K562 (cell line): ENCODE data around the gene OR11A1. TPM values are rescaled to one million over a fixed set of nuclear protein-coding genes. Genes with fewer than 3 reads are reported as not detected.

Source experiments
- ATAC-seq: fragments of 200-7000 bp; cut with Tn5 transposase; 3 replicates; pipeline ENCODE4 v1.9.1; 2020; ENCODE audit warnings: moderate library complexity
- BruUV-seq: library from RNA; stranded (reverse); fragments of 400-500 nt; replicated peaks from 2 replicates; lab custom pipeline; 2021; lab: Mats Ljungman, UMichigan
- CTCF ChIA-PET: fragments of 300-600 bp; formaldehyde crosslinking; extraction: SDS; loops from one replicate; lab custom pipeline; 2021; ENCODE audit warnings: low intra/inter-chr PET ratio; lab: Yijun Ruan, JAX
- POLR2A ChIA-PET: fragments of 300-600, 350-650 bp; sonication (Branson Sonifier 250); formaldehyde crosslinking; extraction: SDS; loops from one replicate; lab custom pipeline; 2021; ENCODE audit warnings: antibody characterized with exemption, inconsistent platforms; lab: Yijun Ruan, JAX
- DNase-seq, 4 experiments: peaks; one replicate each; pipeline versions ENCODE4 v3.0.0 to v3.0.0-alpha.2; 2011 to 2018; ENCODE audit warnings: low spot score in 3 of 4, mixed read lengths in 3 of 4; ENCODE audit errors: extremely low read depth in 1 of 4
- FAIRE-seq: peaks from 2 replicates; lab custom pipeline; 2011; peaks lifted over from hg19 to GRCh38; lab: Jason Lieb, UNC
- H2AFZ ChIP-seq: 2 replicates; pipeline ENCODE4 v1.6.0; 2011; ENCODE audit warnings: low read depth, low read length, control low read depth, inconsistent platforms
- H3K27ac ChIP-seq: fragments of 200-600 bp; 3 replicates; pipeline ENCODE4 v1.8.0; 2011; ENCODE audit warnings: low read depth, mild to moderate bottlenecking, control low read depth, inconsistent platforms, low read length, moderate library complexity, mixed read lengths; ENCODE audit errors: extremely low read depth
- H3K27me3 ChIP-seq, 2 experiments: fragments of 300-600 bp in 1 of 2; 2 replicates in 1 of 2; 3 replicates in 1 of 2; pipeline versions ENCODE4 v1.6.0 to v1.8.0; 2011; ENCODE audit warnings: inconsistent platforms in 2 of 2, low read length in 2 of 2, mild to moderate bottlenecking in 1 of 2, mixed read lengths in 1 of 2, moderate library complexity in 1 of 2; ENCODE audit not compliant: control insufficient read depth in 2 of 2, insufficient read depth in 2 of 2
- H3K36me3 ChIP-seq: fragments of 300-600 bp; 3 replicates; pipeline ENCODE4 v1.8.0; 2011; ENCODE audit warnings: mild to moderate bottlenecking, low read length, inconsistent platforms; ENCODE audit not compliant: control insufficient read depth, insufficient read depth
- H3K4me1 ChIP-seq, 2 experiments: fragments of 200-600 bp in 1 of 2; replicated peaks in 1 of 2; 2 replicates in 1 of 2; 3 replicates in 1 of 2; pipeline versions ENCODE4 v1.5.1 to v1.8.0; 2011; ENCODE audit warnings: inconsistent platforms in 2 of 2, low read length in 2 of 2, mild to moderate bottlenecking in 1 of 2, mixed read lengths in 1 of 2, moderate library complexity in 1 of 2; ENCODE audit not compliant: control insufficient read depth in 2 of 2, insufficient read depth in 2 of 2
- H3K4me2 ChIP-seq: 2 replicates; pipeline ENCODE4 v1.6.1; 2011; ENCODE audit warnings: low read length, control low read depth, inconsistent platforms, mixed read lengths; ENCODE audit not compliant: insufficient read depth
- H3K4me3 ChIP-seq: fragments of 200-600 bp; sonication (generic), shearing (Covaris generic); 2 replicates; pipeline ENCODE4 v1.5.1; 2016; ENCODE audit warnings: control low read depth, inconsistent platforms
- H3K79me2 ChIP-seq: fragments of 200-600 bp; 3 replicates; pipeline ENCODE4 v1.8.0; 2011; ENCODE audit warnings: low read length, inconsistent platforms; ENCODE audit not compliant: control insufficient read depth, insufficient read depth
- H3K9ac ChIP-seq, 2 experiments: 2 replicates each; pipeline versions ENCODE4 v1.6.0 to v1.6.1; 2011; ENCODE audit warnings: low read depth in 2 of 2, low read length in 2 of 2, control low read depth in 1 of 2, inconsistent platforms in 1 of 2, mild to moderate bottlenecking in 1 of 2, mixed read lengths in 1 of 2; ENCODE audit not compliant: insufficient read depth in 1 of 2
- H3K9me1 ChIP-seq: one replicate; pipeline ENCODE4 v1.6.0; 2011; ENCODE audit warnings: inconsistent platforms, mild to moderate bottlenecking, low read length, moderate library complexity; ENCODE audit not compliant: control insufficient read depth, insufficient read depth
- H3K9me3 ChIP-seq: replicated peaks from 2 replicates; pipeline ENCODE4 v1.5.1; 2011; ENCODE audit warnings: low read depth, low read length, inconsistent platforms; ENCODE audit not compliant: control insufficient read depth, insufficient read depth
- H4K20me1 ChIP-seq: replicated peaks from 2 replicates; pipeline ENCODE4 v1.6.1; 2011; ENCODE audit warnings: low read length, inconsistent platforms, mixed read lengths; ENCODE audit not compliant: control insufficient read depth, insufficient read depth
- CHD4 ChIP-seq: fragments of 200-600 bp; sonication (generic); IDR thresholded peaks from 3 replicates; pipeline ENCODE4 v1.6.1; 2012; ENCODE audit warnings: low read depth, mild to moderate bottlenecking, mixed read lengths, low read length, inconsistent platforms; ENCODE audit not compliant: insufficient read depth, insufficient replicate concordance, poor library complexity, severe bottlenecking
- CREB5 ChIP-seq: fragments of 250-450 bp; sonication (Bioruptor Pico); IDR thresholded peaks from 2 replicates; pipeline ENCODE4 v1.5.0; 2020; ENCODE audit warnings: mild to moderate bottlenecking
- FOSL1 ChIP-seq: fragments of 200-800 bp; sonication (Bioruptor generic); conservative IDR thresholded peaks from 2 replicates; pipeline ENCODE4 v1.6.1; 2016; ENCODE audit warnings: missing genetic modification characterization, missing compliant biosample characterization
- MIER1 ChIP-seq: fragments of 450-650 bp; IDR thresholded peaks from 2 replicates; pipeline ENCODE4 v1.6.1; 2016; ENCODE audit warnings: antibody characterized with exemption, mild to moderate bottlenecking, low read depth
- PCBP1 ChIP-seq: fragments of 200-400 bp; formaldehyde crosslinking; IDR thresholded peaks from 2 replicates; pipeline ENCODE4 v1.6.1; 2018; ENCODE audit warnings: mild to moderate bottlenecking, low read depth, low read length; ENCODE audit not compliant: poor library complexity, severe bottlenecking
- TRIM24 ChIP-seq, 2 experiments: fragments of 450-650 bp; IDR thresholded peaks; 2 replicates each; pipeline ENCODE4 v1.6.1; 2016
- ZNF436 ChIP-seq: fragments of 250-450, 450-650 bp; sonication (Bioruptor Pico); formaldehyde crosslinking; IDR thresholded peaks from 2 replicates; pipeline ENCODE4 v1.7.0; 2020; ENCODE audit warnings: mild to moderate bottlenecking
- ZNF586 ChIP-seq: fragments of 450-650 bp; formaldehyde crosslinking; conservative IDR thresholded peaks from 2 replicates; pipeline ENCODE4 v1.4.0; 2020; ENCODE audit warnings: mild to moderate bottlenecking, moderate library complexity
- ZNF740 ChIP-seq, 3 experiments: fragments of 200-800 bp in 1 of 3; sonication (Bioruptor generic) in 1 of 3; sonication (generic) in 1 of 3; formaldehyde crosslinking in 1 of 3; IDR thresholded peaks; 2 replicates each; pipeline versions ENCODE4 v1.6.1 to v1.8.0; 2016 to 2022; ENCODE audit warnings: mild to moderate bottlenecking in 2 of 3, missing compliant biosample characterization in 2 of 3, missing genetic modification characterization in 2 of 3, missing genetic modification reagents in 1 of 3
- WGBS: fragments of 100-300 bp; shearing (Covaris generic); methylation state at CpG from one replicate; pipeline ENCODE4 v1.1.6; 2016; ENCODE audit warnings: low coverage, mixed read lengths; ENCODE audit not compliant: insufficient coverage; ENCODE audit errors: missing lambda C conversion rate; 5-methylcytosine and 5-hydroxymethylcytosine counted together
- in situ Hi-C: fragments of 300-500 bp; cut with MboI; formaldehyde crosslinking; loops from 4 replicates; pipeline ENCODE4 v1.15.0; 2018; ENCODE audit warnings: inconsistent platforms, mixed read lengths
- intact Hi-C: fragments of 100-400 bp; cut with micrococcal nuclease; formaldehyde crosslinking; loops from 2 replicates; pipeline ENCODE4 v1.14.2; 2022
- polyA plus RNA-seq, 8 experiments: library from polyadenylated mRNA; depleted of rRNA in 4 of 8; stranded (reverse) in 5 of 8; unstranded in 3 of 8; fragments of >200 nt; fragmentation: Nextera tagmentation in 2 of 8; fragmentation: Illumina TruSeq in 1 of 8; extraction: Ambion mirVana in 2 of 8; extraction: Trizol in 1 of 8; gene quantifications; 2 replicates each; pipeline versions ENCODE4 v1.2.1 to v1.2.3, GENCODE V29; 2011 to 2014; ENCODE audit warnings: inconsistent platforms in 1 of 8, missing spikeins in 1 of 8
- total RNA-seq, 7 experiments: library from RNA; depleted of rRNA in 6 of 7; stranded (reverse); fragments of >200 nt in 6 of 7; fragmentation: Illumina TruSeq in 2 of 7; extraction: Trizol in 2 of 7; gene quantifications; 2 replicates each; pipeline versions ENCODE4 v1.2.1 to v1.2.3, GENCODE V29; 2011 to 2021; ENCODE audit warnings: low replicate concordance in 1 of 7
- TF ChIP-seq, protein P1 (sequence below): sonication (generic); formaldehyde crosslinking; IDR thresholded peaks from 2 replicates; pipeline ENCODE4 v1.8.1; 2023; ENCODE audit warnings: mild to moderate bottlenecking, missing genetic modification reagents
- TF ChIP-seq, protein P2 (sequence below): sonication (generic); formaldehyde crosslinking; IDR thresholded peaks from 2 replicates; pipeline ENCODE4 v1.8.0; 2022; ENCODE audit warnings: mild to moderate bottlenecking, missing genetic modification reagents
- TF ChIP-seq, protein P3 (sequence below), 2 experiments: IDR thresholded peaks; 2 replicates each; pipeline ENCODE4 v1.6.1; 2012; ENCODE audit warnings: improper control_type of control experiment in 2 of 2, low read depth in 2 of 2, low read length in 2 of 2, borderline replicate concordance in 1 of 2

The OR11A1 gene
- total and polyA plus RNA-seq, 9 of the 15 experiments (the other 6 are each of a cell fraction or from before 2014, with no cell fraction given) = not detected

DNA sequence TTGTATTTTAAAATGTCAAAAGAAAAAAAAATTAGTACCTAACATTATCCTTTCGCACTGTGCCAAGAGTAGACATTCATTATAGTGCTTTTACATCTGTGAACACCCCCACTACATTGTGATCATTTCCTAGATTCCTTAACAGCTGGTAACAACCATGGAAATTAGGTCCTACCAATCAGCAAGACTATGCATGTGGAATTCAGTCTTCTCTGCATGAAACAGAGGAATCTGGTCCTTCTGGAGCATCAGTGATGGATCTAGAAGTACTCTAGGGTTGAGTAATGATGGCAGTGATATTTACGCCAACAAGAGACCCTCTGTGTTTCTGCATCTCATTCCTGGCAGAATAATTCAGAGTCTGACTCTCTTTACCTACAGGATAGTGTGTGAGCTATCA lies 32.7 kb downstream of the OR11A1 start:
- H3K79me2 ChIP-seq = no peaks in the 10 kb centered on the region
- no peak overlapping the region for H3K4me2 ChIP-seq
- ChIA-PET POLR2A (interaction anchor here (1.4 kb wide), 1 partner anchor 11 kb away, joined by 4 read pairs; no protein-coding TSS in a partner anchor), CTCF (interaction anchor here (1.6 kb wide), 1 partner anchor 165 kb away, joined by 4 read pairs; no protein-coding TSS in a partner anchor)
- H3K27ac ChIP-seq = no peak overlapping the region
- no peak overlapping the region for H3K9ac ChIP-seq
- FAIRE-seq = no peak
- H3K9me3 ChIP-seq = no peaks in the 10 kb centered on the region
- no peaks in the 10 kb centered on the region for H3K9me1 ChIP-seq
- 0% methylated on average over 2 of the region's 2 CpGs for WGBS
- in situ Hi-C loops (no loop called here), intact Hi-C loops (no loop called here)
- no TSS peak for BruUV-seq
- H3K4me3 ChIP-seq = no peak overlapping the region
- no peaks in the 10 kb centered on the region for H4K20me1 ChIP-seq
- H3K4me1 ChIP-seq = no peaks in the 10 kb centered on the region
- no peak overlapping the region for H2AFZ ChIP-seq
- ATAC-seq = no peak
- no peaks in the 10 kb centered on the region for H3K36me3 ChIP-seq
- DNase-seq = no peak
- peaks cover 0 to 8% of the 10 kb centered on the region in 2 experiments; a peak in 3 of 5 replicates for H3K27me3 ChIP-seq
- TF ChIP-seq, protein P1, sequence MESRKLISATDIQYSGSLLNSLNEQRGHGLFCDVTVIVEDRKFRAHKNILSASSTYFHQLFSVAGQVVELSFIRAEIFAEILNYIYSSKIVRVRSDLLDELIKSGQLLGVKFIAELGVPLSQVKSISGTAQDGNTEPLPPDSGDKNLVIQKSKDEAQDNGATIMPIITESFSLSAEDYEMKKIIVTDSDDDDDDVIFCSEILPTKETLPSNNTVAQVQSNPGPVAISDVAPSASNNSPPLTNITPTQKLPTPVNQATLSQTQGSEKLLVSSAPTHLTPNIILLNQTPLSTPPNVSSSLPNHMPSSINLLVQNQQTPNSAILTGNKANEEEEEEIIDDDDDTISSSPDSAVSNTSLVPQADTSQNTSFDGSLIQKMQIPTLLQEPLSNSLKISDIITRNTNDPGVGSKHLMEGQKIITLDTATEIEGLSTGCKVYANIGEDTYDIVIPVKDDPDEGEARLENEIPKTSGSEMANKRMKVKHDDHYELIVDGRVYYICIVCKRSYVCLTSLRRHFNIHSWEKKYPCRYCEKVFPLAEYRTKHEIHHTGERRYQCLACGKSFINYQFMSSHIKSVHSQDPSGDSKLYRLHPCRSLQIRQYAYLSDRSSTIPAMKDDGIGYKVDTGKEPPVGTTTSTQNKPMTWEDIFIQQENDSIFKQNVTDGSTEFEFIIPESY = no peak
- TF ChIP-seq ZNF436 (CRISPR knock-in tag) (no peak), MIER1 (no peak), TRIM24 (IDR thresholded peaks at IDR 0.05) (no peak), CHD4 (no peak), ZNF740 (CRISPR knock-in tag; IDR thresholded peaks at IDR 0.05) (no peak), ZNF740 (tag; IDR thresholded peaks at IDR 0.05) (no peak), CREB5 (CRISPR knock-in tag) (no peak), ZNF586 (CRISPR knock-in tag) (no peak), PCBP1 (no peak), FOSL1 (tag) (no peak)
- TF ChIP-seq, protein P2, sequence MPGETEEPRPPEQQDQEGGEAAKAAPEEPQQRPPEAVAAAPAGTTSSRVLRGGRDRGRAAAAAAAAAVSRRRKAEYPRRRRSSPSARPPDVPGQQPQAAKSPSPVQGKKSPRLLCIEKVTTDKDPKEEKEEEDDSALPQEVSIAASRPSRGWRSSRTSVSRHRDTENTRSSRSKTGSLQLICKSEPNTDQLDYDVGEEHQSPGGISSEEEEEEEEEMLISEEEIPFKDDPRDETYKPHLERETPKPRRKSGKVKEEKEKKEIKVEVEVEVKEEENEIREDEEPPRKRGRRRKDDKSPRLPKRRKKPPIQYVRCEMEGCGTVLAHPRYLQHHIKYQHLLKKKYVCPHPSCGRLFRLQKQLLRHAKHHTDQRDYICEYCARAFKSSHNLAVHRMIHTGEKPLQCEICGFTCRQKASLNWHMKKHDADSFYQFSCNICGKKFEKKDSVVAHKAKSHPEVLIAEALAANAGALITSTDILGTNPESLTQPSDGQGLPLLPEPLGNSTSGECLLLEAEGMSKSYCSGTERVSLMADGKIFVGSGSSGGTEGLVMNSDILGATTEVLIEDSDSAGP (CRISPR knock-in tag) = no peak
- TF ChIP-seq, protein P3, sequence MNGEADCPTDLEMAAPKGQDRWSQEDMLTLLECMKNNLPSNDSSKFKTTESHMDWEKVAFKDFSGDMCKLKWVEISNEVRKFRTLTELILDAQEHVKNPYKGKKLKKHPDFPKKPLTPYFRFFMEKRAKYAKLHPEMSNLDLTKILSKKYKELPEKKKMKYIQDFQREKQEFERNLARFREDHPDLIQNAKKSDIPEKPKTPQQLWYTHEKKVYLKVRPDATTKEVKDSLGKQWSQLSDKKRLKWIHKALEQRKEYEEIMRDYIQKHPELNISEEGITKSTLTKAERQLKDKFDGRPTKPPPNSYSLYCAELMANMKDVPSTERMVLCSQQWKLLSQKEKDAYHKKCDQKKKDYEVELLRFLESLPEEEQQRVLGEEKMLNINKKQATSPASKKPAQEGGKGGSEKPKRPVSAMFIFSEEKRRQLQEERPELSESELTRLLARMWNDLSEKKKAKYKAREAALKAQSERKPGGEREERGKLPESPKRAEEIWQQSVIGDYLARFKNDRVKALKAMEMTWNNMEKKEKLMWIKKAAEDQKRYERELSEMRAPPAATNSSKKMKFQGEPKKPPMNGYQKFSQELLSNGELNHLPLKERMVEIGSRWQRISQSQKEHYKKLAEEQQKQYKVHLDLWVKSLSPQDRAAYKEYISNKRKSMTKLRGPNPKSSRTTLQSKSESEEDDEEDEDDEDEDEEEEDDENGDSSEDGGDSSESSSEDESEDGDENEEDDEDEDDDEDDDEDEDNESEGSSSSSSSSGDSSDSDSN (IDR thresholded peaks at IDR 0.05; ENCODE audit: borderline replicate concordance in 1 of 2, low read depth in 2 of 2, low read length in 2 of 2) = no peak
